K562 (cell line): ENCODE results near the gene AKT2. TPM values are rescaled to one million over a fixed set of nuclear protein-coding genes. Genes with fewer than 3 reads are reported as not detected.

ENCODE experiments used
- BCL6 ChIP-seq: fragments of 250-450 bp; sonication (Bioruptor Pico); IDR thresholded peaks from 2 replicates; pipeline ENCODE4 v1.4.0; 2020
- BHLHE40 ChIP-seq: IDR thresholded peaks from 2 replicates; pipeline ENCODE4 v1.6.1; 2011; ENCODE audit warnings: low read length, improper control_type of control experiment
- CHD1 ChIP-seq: fragments of 200-600 bp; sonication (generic); IDR thresholded peaks from one replicate; pipeline ENCODE4 v1.6.1; 2012; ENCODE audit warnings: mild to moderate bottlenecking, moderate library complexity, low read length, inconsistent platforms
- CHD2 ChIP-seq: IDR thresholded peaks from 2 replicates; pipeline ENCODE4 v1.6.1; 2011; ENCODE audit warnings: low read depth, low read length
- DPF2 ChIP-seq: fragments of 450-650 bp; IDR thresholded peaks from 2 replicates; pipeline ENCODE4 v1.6.1; 2016
- FOXJ2 ChIP-seq: fragments of 200-800 bp; sonication (Bioruptor generic); IDR thresholded peaks from 2 replicates; pipeline ENCODE4 v1.6.1; 2016; ENCODE audit warnings: missing genetic modification characterization, missing compliant biosample characterization
- KDM1A ChIP-seq, 2 experiments: fragments of 450-650 bp; IDR thresholded peaks; 2 replicates each; pipeline ENCODE4 v1.6.1; 2016; ENCODE audit warnings: mild to moderate bottlenecking in 2 of 2
- NONO ChIP-seq, 2 experiments: fragments of 200-400 bp in 1 of 2; fragments of 450-650 bp in 1 of 2; formaldehyde crosslinking in 1 of 2; IDR thresholded peaks; 2 replicates each; pipeline ENCODE4 v1.6.1; 2017; ENCODE audit warnings: low read depth in 2 of 2, mild to moderate bottlenecking in 2 of 2, moderate library complexity in 2 of 2, low read length in 1 of 2
- OTX1 ChIP-seq: fragments of 450-650 bp; formaldehyde crosslinking; IDR thresholded peaks from 2 replicates; pipeline ENCODE4 v1.4.0; 2022; ENCODE audit warnings: mild to moderate bottlenecking
- PHF8 ChIP-seq: fragments of 200-600 bp; sonication (generic); IDR thresholded peaks from 2 replicates; pipeline ENCODE4 v1.6.1; 2012; ENCODE audit warnings: mixed run types, mild to moderate bottlenecking, inconsistent platforms, low read length, moderate library complexity, borderline replicate concordance
- PHTF2 ChIP-seq: fragments of 250-450 bp; sonication (Bioruptor Pico); IDR thresholded peaks from 2 replicates; pipeline ENCODE4 v1.5.0; 2021; ENCODE audit warnings: mild to moderate bottlenecking
- RBM14 ChIP-seq: fragments of 200-400 bp; formaldehyde crosslinking; IDR thresholded peaks from 2 replicates; pipeline ENCODE4 v1.6.1; 2018; ENCODE audit warnings: low read depth, mild to moderate bottlenecking, low read length, moderate library complexity, borderline replicate concordance; ENCODE audit not compliant: insufficient read depth
- RBM15 ChIP-seq: fragments of 200-400 bp; formaldehyde crosslinking; IDR thresholded peaks from 2 replicates; pipeline ENCODE4 v1.6.1; 2018; ENCODE audit warnings: mild to moderate bottlenecking, low read length, moderate library complexity; ENCODE audit not compliant: insufficient read depth
- RCOR1 ChIP-seq, 2 experiments: IDR thresholded peaks; 2 replicates each; pipeline ENCODE4 v1.6.1; 2012; ENCODE audit warnings: low read depth in 2 of 2, low read length in 2 of 2, borderline replicate concordance in 1 of 2, improper control_type of control experiment in 1 of 2
- SRSF7 ChIP-seq: fragments of 200-400 bp; formaldehyde crosslinking; optimal IDR thresholded peaks from 2 replicates; pipeline ENCODE3; 2017; ENCODE audit warnings: mild to moderate bottlenecking, low read depth, low read length
- STAT5B ChIP-seq: fragments of 250-450 bp; sonication (Bioruptor Pico); IDR thresholded peaks from 2 replicates; pipeline ENCODE4 v1.8.0; 2021; ENCODE audit warnings: mild to moderate bottlenecking, inconsistent platforms
- ZNF347 ChIP-seq: fragments of 450-650 bp; formaldehyde crosslinking; IDR thresholded peaks from 2 replicates; pipeline ENCODE4 v1.4.0; 2020; ENCODE audit warnings: low read depth, mild to moderate bottlenecking, moderate library complexity
- ZNF444 ChIP-seq: fragments of 250-450 bp; sonication (Bioruptor Pico); IDR thresholded peaks from 2 replicates; pipeline ENCODE4 v1.4.0; 2020; ENCODE audit warnings: mild to moderate bottlenecking, moderate library complexity
- ZNF586 ChIP-seq: fragments of 450-650 bp; formaldehyde crosslinking; conservative IDR thresholded peaks from 2 replicates; pipeline ENCODE4 v1.4.0; 2020; ENCODE audit warnings: mild to moderate bottlenecking, moderate library complexity
- ZSCAN29 ChIP-seq: fragments of 450-650 bp; IDR thresholded peaks from 2 replicates; pipeline ENCODE4 v1.6.1; 2017
- polyA plus RNA-seq, 8 experiments: library from polyadenylated mRNA; depleted of rRNA in 4 of 8; stranded (reverse) in 5 of 8; unstranded in 3 of 8; fragments of >200 nt; fragmentation: Nextera tagmentation in 2 of 8; fragmentation: Illumina TruSeq in 1 of 8; extraction: Ambion mirVana in 2 of 8; extraction: Trizol in 1 of 8; gene quantifications; 2 replicates each; pipeline versions ENCODE4 v1.2.1 to v1.2.3, GENCODE V29; 2011 to 2014; ENCODE audit warnings: inconsistent platforms in 1 of 8, missing spikeins in 1 of 8
- total RNA-seq, 7 experiments: library from RNA; depleted of rRNA in 6 of 7; stranded (reverse); fragments of >200 nt in 6 of 7; fragmentation: Illumina TruSeq in 2 of 7; extraction: Trizol in 2 of 7; gene quantifications; 2 replicates each; pipeline versions ENCODE4 v1.2.1 to v1.2.3, GENCODE V29; 2011 to 2021; ENCODE audit warnings: low replicate concordance in 1 of 7
- TF ChIP-seq, protein P1 (sequence below): fragments of 450-650 bp; formaldehyde crosslinking; IDR thresholded peaks from 2 replicates; pipeline ENCODE4 v1.4.0; 2020; ENCODE audit warnings: mild to moderate bottlenecking, moderate library complexity
- TF ChIP-seq, protein P2 (sequence below): fragments of 450-650 bp; formaldehyde crosslinking; conservative IDR thresholded peaks from 2 replicates; pipeline ENCODE4 v1.4.0; 2022; ENCODE audit warnings: mild to moderate bottlenecking, missing genetic modification characterization
- TF ChIP-seq, protein P3 (sequence below): fragments of 450-650 bp; formaldehyde crosslinking; IDR thresholded peaks from 2 replicates; pipeline ENCODE4 v1.4.0; 2022; ENCODE audit warnings: missing genetic modification characterization
- TF ChIP-seq, protein P4 (sequence below): sonication (generic); formaldehyde crosslinking; IDR thresholded peaks from 2 replicates; pipeline ENCODE4 v1.9.0; 2022; ENCODE audit warnings: mild to moderate bottlenecking, missing genetic modification reagents
- TF ChIP-seq, protein P5 (sequence below): fragments of 250-450 bp; sonication (Bioruptor Pico); IDR thresholded peaks from 2 replicates; pipeline ENCODE4 v1.5.0; 2022; ENCODE audit warnings: mild to moderate bottlenecking

Gene AKT2
- total and polyA plus RNA-seq, 9 of the 15 experiments (the other 6 are each of a cell fraction or from before 2014, with no cell fraction given) = 1.1 to 132 (median 67.7) TPM

DNA sequence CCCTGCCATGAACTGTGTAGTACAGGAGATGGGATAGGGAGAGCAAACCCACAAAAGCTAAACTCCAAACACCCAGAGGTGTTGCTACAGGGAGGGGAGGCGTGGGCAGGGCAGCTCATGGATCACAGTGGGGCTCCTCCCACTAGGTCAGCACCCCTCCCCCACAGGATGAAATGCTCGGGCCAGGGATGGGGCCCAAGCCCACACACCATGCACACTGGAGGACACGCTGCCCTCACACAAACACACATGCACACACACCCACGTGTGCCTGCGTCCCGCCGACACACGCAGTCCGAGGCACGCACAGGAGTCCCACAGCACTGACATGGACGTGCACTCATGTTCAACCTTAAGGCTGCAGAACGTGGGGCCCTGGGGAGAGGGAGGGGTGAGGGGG, 52.7 kb downstream of the AKT2 start (continued):
- TF ChIP-seq, protein P1, sequence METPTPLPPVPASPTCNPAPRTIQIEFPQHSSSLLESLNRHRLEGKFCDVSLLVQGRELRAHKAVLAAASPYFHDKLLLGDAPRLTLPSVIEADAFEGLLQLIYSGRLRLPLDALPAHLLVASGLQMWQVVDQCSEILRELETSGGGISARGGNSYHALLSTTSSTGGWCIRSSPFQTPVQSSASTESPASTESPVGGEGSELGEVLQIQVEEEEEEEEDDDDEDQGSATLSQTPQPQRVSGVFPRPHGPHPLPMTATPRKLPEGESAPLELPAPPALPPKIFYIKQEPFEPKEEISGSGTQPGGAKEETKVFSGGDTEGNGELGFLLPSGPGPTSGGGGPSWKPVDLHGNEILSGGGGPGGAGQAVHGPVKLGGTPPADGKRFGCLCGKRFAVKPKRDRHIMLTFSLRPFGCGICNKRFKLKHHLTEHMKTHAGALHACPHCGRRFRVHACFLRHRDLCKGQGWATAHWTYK (CRISPR knock-in tag) = no peak
- no peak for TF ChIP-seq STAT5B
- TF ChIP-seq KDM1A (IDR thresholded peaks at IDR 0.05) = peak in 1 of 2 experiments; percentile 73; a peak in 1 of 4 replicates
- TF ChIP-seq ZNF347 (CRISPR knock-in tag) = no peak
- TF ChIP-seq SRSF7 = no peak
- TF ChIP-seq OTX1 (CRISPR knock-in tag) = no peak
- no peak for TF ChIP-seq RBM14
- TF ChIP-seq CHD1 = no peak
- no peak for TF ChIP-seq PHF8
- 0 out of 2 replicates have a peak, but pooled peaks have one; percentile 17 for TF ChIP-seq BHLHE40
- TF ChIP-seq FOXJ2 (tag) = no peak
- TF ChIP-seq, protein P2, sequence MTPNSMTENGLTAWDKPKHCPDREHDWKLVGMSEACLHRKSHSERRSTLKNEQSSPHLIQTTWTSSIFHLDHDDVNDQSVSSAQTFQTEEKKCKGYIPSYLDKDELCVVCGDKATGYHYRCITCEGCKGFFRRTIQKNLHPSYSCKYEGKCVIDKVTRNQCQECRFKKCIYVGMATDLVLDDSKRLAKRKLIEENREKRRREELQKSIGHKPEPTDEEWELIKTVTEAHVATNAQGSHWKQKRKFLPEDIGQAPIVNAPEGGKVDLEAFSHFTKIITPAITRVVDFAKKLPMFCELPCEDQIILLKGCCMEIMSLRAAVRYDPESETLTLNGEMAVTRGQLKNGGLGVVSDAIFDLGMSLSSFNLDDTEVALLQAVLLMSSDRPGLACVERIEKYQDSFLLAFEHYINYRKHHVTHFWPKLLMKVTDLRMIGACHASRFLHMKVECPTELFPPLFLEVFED = 0 out of 2 replicates have a peak, but pooled peaks have one; percentile 18
- no peak for TF ChIP-seq PHTF2 (CRISPR knock-in tag)
- no peak for TF ChIP-seq NONO (IDR thresholded peaks at IDR 0.05; ENCODE audit: low read depth in 2 of 2, low read length in 1 of 2)
- TF ChIP-seq, protein P3, sequence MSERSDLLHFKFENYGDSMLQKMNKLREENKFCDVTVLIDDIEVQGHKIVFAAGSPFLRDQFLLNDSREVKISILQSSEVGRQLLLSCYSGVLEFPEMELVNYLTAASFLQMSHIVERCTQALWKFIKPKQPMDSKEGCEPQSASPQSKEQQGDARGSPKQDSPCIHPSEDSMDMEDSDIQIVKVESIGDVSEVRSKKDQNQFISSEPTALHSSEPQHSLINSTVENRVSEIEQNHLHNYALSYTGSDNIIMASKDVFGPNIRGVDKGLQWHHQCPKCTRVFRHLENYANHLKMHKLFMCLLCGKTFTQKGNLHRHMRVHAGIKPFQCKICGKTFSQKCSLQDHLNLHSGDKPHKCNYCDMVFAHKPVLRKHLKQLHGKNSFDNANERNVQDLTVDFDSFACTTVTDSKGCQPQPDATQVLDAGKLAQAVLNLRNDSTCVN = 0 out of 2 replicates have a peak, but pooled peaks have one; percentile 11
- TF ChIP-seq ZNF586 (CRISPR knock-in tag) = no peak
- peak; percentile 26; the same call in 1 of the 2 replicates for TF ChIP-seq DPF2
- no peak for TF ChIP-seq ZNF444 (CRISPR knock-in tag)
- no peak for TF ChIP-seq RBM15
- TF ChIP-seq ZSCAN29 = no peak
- TF ChIP-seq RCOR1 (IDR thresholded peaks at IDR 0.05; ENCODE audit: borderline replicate concordance in 1 of 2, low read depth in 2 of 2, low read length in 2 of 2) = 0 out of 4 replicates have a peak, but pooled peaks of 1 of the 2 experiments have one; percentile 27
- no peak for TF ChIP-seq BCL6 (CRISPR knock-in tag)
- TF ChIP-seq, protein P4, sequence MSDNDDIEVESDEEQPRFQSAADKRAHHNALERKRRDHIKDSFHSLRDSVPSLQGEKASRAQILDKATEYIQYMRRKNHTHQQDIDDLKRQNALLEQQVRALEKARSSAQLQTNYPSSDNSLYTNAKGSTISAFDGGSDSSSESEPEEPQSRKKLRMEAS (CRISPR knock-in tag) = peak; percentile 76
- TF ChIP-seq, protein P5, sequence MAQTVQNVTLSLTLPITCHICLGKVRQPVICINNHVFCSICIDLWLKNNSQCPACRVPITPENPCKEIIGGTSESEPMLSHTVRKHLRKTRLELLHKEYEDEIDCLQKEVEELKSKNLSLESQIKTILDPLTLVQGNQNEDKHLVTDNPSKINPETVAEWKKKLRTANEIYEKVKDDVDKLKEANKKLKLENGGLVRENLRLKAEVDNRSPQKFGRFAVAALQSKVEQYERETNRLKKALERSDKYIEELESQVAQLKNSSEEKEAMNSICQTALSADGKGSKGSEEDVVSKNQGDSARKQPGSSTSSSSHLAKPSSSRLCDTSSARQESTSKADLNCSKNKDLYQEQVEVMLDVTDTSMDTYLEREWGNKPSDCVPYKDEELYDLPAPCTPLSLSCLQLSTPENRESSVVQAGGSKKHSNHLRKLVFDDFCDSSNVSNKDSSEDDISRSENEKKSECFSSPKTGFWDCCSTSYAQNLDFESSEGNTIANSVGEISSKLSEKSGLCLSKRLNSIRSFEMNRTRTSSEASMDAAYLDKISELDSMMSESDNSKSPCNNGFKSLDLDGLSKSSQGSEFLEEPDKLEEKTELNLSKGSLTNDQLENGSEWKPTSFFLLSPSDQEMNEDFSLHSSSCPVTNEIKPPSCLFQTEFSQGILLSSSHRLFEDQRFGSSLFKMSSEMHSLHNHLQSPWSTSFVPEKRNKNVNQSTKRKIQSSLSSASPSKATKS = no peak
- peak; percentile 37; the same call in 1 of the 2 replicates for TF ChIP-seq CHD2
